DMS153 treated with DMSO at 0.1 percent for 48 hours (cell line): Measurements from ENCODE around the gene CH25H.

Experiments used
- DNase-seq: peaks from one replicate; lab custom pipeline; 2025; ENCODE audit not compliant: unreplicated experiment; lab: John Stamatoyannopoulos, UW

The CH25H gene

DNA sequence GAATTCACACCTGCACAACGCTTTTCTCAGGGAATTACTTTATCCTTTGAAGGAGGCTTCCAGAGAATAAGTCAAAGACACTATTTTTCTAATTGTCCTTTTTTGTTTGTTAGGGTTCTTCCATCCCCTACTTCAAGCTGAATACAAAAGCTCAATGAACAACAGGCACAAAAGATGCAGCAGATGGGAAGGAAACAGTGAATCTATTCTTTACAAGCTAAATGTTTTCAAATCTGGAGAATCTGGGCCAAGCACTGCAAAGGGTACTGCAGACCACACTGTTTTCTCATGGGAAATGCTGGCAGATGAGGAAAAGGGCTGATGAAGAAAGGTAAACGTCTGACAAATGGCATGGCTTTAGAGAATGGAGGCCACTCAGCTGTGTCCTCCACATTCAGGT is 25.9 kb upstream of the CH25H start:
- no peak for DNase-seq

DNA sequence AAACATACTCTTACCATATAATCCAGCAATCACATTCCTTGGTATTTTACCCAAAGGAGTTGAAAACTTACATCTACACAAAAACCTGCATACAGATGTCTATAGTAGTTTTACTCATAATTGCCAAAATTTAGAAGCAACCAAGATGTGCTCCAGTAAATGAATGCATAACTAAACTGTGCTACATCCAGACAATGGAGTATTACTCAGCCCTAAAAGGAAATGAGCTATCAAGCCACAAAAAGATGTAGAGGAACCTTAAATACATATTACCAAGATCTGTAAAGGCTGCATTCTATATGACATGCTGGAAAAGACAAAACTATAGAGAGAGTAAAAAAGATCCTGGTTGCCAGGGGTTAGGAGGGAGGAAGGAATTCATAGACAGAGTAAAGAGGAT is 21.8 kb upstream of the CH25H start:
- no peak for DNase-seq

- no peak for DNase-seq
Observed at GRCh38 chr10:89228146-89228545, 21.0 kb upstream of the CH25H start.

- no peak for DNase-seq
Observed at GRCh38 chr10:89226891-89227290, 19.8 kb upstream of the CH25H start.

DNA sequence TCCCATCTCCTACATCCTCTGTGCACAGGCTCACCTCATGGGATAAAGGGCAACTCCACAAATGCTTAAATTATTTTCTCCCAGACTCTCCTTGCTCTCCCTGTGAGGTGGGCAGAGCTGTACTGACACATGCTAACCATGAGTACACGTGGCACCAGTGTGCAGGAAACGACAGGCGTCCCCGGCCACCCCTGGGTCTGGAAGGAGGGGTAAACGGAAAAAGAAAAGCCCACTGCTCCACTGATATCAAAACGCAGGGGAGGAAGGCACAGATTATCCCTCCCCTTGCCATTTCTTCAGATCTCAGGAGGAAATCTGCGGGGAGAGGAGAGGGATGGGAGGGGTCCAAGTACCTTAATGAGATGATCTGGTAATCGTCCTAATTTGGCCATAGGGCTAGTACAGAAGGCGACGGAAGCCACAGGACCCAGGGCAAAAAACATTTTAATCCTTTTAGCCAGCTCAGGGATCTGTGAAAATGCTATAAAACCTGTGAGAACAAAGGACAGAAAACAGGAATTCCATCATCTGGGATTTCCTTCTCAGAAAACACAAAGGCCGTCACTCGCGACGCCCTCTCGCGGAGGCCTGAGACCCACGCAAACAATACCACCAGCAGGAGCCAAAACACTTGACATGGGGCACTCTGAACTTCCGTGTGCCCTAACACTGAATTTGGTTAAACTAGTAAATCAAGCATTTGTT is 17.8 kb upstream of the CH25H start:
- DNase-seq = peak; percentile 12

DNA sequence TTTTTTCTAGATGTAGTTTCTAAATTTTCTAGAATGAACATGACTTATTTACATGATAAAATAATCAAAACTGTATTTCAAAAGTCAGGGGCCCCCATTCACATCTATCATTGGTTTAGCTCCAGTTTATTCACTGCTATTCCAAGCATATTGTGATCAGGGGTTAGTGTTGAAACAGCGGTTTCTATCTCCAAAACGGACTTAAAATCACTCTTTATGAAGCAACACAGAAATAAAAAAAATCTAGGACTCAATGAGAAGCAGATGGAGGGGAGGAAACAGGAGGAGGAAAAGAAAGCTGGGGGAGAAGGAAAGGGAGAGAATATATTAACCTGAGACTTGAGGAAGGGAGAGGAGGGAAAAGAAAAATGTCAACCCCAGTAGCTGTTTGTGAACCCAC is 14.8 kb upstream of the CH25H start:
- DNase-seq = no peak

DNA sequence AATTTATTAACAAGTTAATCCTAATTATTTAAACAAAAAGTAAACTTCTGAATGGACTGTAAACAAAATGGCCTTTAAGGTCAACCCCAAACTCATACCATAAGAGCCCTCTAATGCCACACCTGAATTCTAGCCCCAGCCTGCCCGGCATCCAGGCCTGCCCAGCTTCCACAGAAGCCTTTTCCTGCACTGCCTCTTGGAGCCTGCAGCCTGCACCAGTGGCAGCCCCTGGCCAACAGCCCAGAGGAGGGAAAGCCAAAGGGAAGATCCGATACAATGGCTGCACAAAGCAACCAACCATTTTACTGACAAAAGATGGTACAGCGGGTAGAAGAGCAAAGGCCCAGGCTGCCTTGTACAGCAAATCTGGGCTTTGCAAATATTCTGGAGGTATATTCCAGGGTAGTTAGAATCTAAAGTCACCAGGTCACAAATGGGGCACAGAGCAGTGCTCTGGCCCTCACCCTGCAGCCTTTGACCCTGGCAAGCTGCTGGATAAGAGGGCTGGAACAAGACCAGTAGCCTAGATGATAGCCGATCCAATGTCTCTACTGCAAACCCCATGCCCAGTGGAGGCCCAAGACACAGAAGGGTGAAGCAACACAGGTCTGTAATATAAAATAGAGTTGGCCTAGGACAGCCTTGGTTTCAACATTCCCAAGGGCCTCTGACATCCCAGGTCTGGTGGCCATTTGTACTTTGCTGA is 12.5 kb upstream of the CH25H start:
- DNase-seq = no peak

DNA sequence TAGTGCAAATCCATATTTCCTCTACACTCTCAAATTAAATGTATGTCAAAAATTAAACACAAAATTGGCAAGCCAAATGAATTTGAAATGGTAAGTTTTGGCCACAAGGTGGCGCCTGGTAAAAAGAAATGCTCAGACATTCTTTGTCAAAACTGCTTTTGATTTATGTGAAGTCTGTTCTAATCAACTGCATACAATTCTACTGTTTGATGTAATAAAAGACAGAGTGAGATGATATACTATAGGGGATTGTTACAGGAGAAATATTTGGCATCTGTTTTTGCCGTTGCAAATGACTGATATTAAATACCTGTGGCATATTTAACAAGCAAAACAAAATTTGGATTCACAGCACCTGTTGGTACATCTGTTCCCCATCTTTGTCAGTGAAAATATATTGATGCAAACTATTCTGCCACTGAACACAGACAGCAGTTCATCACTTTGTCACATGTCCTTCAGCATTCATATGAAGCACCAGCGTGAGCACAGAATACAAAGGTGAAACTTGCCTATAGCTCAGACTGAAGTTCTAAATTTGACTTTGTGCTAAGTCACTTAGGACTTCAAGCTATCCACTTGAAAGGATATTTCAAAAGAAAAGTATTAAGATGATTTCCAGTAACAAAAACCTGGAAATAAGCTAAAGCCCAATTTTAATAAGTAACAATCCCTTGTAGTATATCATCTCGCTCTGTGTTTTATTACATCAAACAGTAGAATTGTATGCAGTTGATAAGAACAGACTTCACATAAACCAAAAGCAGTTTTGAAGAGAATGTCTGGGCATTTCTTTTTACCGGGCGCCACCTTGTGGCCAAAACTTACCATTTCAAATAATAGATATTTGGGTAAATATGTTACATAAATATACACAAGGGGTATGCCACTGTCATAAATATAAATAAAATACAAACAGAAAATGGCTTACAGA is 10.2 kb upstream of the CH25H start:
- peak; percentile 61 for DNase-seq

- DNase-seq = no peak
Observed at GRCh38 chr10:89216056-89216455, 8.9 kb upstream of the CH25H start.

- no peak for DNase-seq
Observed at GRCh38 chr10:89215511-89215910, 8.4 kb upstream of the CH25H start.

DNA sequence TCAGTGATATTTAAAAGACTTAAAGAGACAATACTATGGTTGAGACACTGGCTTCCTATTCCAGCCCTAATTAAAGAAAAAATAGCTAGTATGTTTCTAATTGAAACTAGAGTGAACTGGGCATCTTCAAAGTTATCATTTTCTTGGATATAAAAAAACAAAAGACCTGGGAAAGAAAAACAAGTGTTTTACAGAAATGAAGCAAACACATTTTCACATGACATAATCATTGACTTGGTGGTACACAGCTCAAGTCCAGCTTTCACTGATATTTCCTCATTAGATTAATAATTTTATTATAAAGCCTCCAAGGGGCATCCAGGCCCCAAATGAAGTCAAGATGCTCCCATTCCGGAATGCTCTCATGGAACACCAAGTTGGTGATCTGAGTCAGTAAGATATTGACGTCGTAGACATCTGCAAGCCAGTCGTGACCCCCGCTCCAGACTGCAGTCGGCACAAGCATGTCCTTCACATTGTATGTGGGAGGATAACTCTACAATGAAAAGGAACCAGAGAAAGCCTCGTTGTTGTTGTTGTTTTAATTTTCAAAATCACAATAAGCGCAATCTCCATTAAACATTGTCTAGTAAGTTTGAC is 7.5 kb upstream of the CH25H start:
- DNase-seq = no peak

DNA sequence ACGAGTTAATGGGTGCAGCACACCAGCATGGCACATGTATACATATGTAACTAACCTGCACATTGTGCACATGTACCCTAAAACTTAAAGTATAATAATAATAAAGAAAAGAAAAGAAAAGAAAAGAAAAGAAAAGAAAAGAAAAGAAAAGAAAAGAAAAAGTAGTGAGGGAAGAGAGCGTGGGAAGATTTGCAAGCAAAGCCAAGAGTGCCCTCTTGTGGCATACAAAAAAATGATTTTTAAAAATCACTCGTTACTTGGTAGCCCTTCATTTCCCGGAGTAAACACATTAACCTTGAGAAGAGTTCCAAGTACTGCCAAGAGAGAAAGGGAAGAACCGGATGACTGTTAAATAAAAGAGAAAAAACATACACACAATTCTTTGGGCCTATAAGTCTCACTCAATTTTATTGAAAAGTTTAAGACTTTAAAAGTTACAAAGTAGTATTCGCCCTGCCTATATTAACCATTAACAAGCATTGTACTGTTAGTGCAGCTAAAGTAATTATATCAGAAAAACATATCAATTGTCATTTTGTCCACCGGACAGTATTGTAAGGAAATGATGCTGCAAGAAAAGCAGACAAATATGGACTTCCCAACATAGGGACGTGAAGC is 6.2 kb upstream of the CH25H start:
- DNase-seq = peak; percentile 22

GRCh38 chr10:89210794-89211425 is 3.8 kb upstream of the CH25H start:
- DNase-seq = no peak

GRCh38 chr10:89209718-89210117 is 2.6 kb upstream of the CH25H start:
- DNase-seq = no peak

DNA sequence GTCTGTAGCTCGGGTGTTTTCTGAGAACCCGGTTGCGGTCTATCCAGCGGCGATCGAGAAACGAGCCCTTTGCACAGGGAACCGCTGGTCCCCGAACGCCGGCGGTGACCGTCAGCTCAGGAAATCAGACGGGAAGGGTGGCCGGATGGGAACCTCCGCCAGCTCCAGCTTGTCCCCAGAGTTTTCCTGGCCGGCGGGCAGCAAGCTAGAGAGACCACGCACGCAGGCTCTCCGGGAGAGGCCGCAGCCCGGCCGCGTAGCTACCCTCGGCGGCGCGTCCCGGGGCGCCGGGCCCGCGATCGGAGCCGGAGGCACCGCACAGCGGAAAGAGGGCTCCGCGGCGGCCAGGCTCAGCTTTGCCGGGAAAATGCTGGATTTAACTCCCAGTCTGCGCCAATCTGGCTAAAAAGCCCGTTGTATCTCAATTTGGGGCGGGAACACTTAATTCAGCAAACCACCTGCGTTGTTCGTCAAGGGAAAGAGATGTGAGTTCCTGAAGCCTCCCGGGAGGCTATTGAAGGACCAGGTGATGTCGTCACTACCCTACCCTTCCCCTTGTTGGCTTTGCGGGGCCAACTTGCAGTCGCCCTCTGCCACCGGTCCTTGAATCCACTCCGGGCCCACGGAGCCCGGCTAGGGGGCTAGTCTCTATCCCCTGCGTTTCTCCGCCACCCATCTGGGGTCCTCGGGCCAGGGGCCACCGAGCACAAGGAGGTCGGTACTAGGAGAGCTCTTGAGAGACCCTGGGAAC is 859 bp upstream of the CH25H start:
- no peak for DNase-seq

GRCh38 chr10:89206402-89207180 is 526 bp downstream of the CH25H start:
- no peak for DNase-seq

DNA sequence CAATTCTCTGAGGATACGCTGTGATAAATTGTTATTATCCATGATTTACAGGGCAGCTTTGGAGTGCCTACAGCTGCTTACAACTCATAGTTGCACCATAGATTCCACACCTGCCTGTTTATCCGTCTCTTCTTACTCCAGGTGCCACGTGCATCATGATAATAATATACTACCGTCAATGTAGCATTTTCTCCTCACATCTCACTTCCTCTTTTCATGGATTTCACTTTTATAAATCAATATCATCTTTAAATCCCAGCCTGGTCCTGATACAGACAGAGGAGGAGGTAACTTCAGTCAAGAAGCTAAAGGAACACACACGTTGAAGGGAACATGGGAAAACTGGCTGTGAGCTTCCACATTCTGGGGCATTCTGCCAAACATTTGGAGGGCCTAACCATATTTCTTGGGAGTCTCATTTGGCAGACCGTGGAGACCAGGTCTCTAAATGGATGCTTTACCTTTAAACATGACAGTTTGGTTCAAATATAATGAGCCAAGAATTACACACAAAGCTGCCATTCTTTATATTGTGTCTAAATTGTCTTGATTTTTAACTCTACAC is 2.4 kb downstream of the CH25H start:
- DNase-seq = no peak

GRCh38 chr10:89203237-89203636 is 3.9 kb downstream of the CH25H start:
- no peak for DNase-seq

- no peak for DNase-seq
Observed at GRCh38 chr10:89202033-89202425, 5.1 kb downstream of the CH25H start.
